ENCODE results near the gene PMF1.

The PMF1 gene

DNA sequence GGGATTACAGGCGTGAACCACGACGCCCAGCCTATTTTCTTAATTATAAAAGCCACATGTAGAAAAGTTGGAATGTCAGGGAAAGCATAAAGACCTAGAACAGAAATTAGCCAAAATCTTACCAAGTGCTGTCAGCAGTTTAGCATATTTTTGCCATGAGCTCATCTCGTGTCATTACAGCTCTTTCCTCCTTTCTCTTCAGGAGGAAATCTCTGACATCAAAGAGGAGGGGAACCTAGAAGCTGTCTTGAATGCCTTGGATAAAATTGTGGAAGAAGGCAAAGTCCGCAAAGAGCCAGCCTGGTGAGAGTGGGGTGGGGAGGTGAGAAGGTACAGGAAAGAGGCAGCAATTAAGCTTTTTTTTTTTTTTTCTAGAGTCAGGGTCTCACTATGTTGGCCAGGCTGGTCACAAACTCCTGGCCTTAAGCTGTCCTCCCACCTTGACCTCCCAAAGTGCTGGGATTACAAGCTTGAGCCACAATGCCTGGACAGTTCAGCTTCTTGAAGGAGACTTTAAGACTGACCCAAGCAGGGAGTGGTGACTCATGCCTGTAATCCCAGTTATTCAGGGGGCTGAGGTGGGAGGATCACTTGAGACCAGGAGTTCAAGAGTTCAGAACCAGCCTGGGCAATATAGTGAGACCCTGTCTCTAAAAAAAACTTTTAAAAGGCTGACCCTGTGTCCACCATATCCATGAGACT is 20.8 kb downstream of the PMF1 start:
- DNase-seq = no peak

DNA sequence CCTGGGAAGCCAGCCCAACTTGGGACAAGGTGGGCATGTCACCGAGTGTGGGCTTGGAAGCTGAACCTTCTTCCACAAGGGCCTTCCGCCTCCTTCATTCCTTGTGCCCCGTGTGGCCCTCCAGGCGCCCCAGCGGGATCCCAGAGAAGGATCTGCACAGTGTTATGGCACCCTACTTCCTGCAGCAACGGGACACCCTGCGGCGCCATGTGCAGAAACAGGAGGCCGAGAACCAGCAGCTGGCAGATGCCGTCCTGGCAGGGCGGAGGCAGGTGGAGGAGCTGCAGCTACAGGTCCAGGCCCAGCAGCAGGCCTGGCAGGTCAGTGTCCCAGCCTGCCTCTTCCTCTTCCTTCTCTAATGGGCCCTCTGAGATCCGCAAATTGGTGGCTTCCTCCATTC is 23.4 kb downstream of the PMF1 start:
- no peak for DNase-seq

DNA sequence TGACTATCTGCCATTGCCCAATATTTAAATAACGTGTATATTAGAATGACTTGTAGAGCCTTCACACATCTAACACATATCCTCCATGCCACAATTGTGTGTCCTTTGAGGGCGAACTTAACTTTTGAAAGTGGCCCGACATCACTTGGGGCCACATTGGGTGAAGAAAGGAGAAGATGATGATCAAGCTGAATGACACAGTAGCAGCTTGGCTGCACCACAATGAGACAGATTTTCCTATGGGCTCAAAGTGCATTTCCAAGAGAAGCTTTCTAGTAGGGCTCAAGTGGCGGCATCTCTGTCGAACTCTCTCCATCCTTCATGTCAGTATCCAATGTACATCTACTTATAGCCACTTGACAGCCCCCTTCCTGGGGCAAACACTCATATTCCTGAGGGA is 25.4 kb downstream of the PMF1 start:
- no peak for DNase-seq

DNA sequence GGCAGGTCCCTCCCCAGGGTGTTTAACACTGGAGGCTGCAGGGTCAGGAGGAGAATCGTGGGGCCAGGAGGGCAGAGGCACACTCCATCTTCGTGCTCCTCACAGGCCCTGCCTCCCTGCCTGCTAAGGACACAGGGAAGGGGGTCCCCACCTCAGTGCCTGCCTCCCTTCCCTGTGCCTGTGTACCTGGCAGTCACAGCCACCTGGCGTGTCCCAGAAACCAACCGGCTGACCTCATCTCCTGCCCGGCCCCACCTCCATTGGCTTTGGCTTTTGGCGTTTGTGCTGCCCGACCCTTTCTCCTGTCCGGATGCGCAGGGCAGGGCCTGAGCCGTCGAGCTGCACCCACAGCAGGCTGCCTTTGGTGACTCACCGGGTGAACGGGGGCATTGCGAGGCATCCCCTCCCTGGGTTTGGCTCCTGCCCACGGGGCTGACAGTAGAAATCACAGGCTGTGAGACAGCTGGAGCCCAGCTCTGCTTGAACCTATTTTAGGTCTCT is 28.6 kb downstream of the PMF1 start:
- peak in 9 of 56 donors; percentile 10 to 48 (median 27) for DNase-seq

DNA sequence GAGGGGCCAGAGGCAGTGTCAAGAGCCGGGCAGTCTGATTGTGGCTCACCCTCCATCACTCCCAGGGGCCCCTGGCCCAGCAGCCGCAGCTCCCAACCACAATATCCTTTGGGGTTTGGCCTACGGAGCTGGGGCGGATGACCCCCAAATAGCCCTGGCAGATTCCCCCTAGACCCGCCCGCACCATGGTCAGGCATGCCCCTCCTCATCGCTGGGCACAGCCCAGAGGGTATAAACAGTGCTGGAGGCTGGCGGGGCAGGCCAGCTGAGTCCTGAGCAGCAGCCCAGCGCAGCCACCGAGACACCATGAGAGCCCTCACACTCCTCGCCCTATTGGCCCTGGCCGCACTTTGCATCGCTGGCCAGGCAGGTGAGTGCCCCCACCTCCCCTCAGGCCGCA is 29.1 kb downstream of the PMF1 start, which contains the start of gene BGLAP:
BGLAP (plus strand) TSS at position 259 of the 400 bp plus-strand sequence; CDS start at position 307, 48 bp downstream.
- DNase-seq = no peak

DNA sequence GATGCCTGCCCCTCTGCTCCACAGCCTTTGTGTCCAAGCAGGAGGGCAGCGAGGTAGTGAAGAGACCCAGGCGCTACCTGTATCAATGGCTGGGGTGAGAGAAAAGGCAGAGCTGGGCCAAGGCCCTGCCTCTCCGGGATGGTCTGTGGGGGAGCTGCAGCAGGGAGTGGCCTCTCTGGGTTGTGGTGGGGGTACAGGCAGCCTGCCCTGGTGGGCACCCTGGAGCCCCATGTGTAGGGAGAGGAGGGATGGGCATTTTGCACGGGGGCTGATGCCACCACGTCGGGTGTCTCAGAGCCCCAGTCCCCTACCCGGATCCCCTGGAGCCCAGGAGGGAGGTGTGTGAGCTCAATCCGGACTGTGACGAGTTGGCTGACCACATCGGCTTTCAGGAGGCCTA is 29.9 kb downstream of the PMF1 start:
- peak in 6 of 56 donors; percentile 16 to 35 (median 28) for DNase-seq

DNA sequence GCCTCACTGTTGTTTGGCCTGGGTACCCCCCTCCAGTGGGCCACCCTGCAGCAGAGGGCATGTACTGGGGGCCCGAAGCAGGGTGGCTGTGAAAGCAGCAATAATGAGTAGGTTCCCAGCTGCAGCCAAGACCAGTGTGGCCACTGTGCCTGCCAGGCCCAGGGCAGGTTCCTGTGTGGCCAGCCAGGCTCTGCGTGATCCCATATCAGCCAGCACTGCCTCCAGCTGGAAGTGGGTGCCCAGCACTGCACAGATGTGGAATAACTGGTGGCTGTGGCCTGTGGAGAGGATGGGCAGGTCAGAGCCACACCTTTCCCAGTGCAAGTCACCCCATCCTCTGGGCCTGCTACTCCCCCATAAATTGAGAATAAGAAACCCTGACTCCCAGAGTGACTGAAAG is 31.3 kb downstream of the PMF1 start:
- DNase-seq = no peak

DNA sequence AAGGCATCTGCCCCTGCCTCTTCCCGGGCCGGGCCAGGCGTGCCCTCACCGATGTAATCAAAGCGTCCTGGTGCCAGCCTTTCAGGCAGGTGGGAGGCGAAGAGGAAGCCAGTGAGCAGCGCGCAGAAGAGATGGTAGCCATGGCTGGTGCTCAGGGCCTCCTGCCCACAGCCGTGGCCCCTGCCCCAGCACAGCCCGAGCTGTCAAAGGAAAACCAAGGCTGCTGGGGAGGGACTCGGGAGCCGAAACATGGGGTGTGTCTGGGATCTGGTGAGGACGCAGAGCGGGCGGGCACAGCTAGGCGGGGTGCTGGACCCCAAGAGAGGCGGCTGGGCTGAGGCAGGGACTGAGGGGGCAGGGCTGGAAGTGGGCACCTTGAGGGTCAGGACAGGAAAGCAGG is 31.9 kb downstream of the PMF1 start:
- no peak for DNase-seq

DNA sequence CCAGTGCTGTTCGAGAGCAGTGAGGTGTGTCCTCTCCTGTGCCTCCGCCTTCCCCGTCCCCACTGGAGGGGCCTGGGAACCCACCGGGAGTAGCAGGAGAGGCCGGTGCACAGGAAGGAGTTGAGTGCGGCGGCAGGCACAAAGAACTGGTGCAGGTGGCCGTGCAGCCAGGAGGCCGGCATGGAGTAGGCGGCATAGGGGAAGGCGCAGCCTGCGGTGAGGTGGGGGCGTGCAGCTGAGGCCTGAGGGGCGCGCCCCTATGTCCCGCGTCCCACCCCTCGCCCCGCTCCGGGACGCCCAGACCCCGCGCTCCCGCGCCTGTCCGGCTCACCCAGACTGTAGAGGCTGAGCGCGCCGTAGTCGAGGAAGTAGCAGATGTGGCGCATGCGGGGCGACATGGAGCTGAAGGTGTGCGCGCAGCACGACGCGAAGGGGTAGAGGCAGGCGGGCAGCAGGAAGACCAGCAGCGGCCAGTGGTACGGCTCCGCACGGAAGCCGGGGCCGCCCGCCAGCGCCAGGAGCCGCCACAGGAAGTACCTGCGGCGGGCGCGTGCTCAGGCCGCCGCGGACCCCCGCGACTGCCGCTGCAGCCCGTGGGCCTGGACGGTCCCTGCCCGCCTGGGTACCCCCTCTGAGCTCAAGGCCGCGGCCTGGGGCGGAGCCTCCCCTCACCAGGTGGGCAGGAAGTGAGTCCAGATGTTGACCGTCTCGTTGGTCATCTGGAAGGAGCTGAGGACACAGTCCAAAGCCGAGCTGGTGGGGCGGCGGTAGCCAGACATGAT is 32.8 kb downstream of the PMF1 start:
- DNase-seq = peak in 2 of 56 donors; percentile 13 to 15

DNA sequence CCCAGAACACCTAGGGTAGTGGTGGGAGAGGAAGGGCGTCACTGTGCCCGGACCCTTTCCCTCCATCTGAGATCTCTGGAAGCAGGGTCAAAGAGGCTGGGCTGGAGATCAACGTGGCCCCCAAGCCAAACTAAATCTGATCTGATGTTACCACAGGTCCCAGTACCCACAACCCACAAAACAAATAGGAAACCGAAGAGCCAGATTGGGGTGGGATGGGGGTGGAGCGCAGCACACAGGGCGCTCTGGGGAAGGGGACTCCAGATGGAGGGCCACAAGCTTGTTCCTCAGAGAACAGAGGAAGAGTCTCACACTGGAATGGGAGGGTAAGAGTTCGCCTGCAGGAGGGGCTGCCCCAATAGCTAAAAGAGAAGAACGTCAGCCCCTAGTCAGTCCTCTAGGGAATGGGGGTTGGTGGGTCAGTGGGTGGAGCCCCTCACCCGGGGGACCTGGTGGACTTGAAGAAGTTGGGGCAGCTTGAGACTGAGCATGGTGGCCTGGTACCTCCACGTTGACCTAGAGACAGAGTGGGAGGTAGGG is 33.5 kb downstream of the PMF1 start:
- DNase-seq = no peak

DNA sequence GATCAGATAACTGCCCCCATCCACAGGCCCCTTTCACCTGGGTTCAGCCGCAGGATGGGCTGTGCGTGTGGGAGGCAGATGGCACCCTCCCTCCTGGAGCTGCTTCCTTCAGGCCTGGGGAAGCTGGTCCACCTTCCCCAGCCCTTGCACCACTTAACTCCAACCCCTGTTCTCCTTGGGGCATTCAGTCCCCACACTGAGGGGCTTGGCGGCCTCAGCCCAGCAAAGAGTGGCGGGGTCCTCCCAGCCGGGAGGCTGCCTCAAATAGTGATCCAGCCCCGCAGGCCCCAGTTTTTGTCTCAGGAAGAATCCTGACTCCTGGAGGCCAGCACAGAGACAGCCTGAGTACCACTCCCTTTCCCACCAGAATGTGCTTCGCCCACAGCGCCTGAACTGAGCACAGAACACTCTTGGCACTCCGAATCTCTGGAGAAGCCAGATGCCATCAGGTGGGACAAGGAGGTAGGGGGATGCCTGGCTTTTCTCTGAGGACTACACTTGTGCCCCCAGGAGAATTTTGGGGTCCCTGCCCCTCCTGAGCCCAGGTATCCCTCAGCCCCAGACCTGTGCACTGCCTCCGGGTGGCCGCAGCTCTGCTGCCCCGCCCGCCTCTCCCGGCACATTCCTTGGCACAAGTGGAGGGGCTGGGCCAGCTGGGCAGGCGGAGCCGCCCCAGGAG is 34.1 kb downstream of the PMF1 start:
- peak in 13 of 56 donors; percentile 27 to 61 (median 39) for DNase-seq

DNA sequence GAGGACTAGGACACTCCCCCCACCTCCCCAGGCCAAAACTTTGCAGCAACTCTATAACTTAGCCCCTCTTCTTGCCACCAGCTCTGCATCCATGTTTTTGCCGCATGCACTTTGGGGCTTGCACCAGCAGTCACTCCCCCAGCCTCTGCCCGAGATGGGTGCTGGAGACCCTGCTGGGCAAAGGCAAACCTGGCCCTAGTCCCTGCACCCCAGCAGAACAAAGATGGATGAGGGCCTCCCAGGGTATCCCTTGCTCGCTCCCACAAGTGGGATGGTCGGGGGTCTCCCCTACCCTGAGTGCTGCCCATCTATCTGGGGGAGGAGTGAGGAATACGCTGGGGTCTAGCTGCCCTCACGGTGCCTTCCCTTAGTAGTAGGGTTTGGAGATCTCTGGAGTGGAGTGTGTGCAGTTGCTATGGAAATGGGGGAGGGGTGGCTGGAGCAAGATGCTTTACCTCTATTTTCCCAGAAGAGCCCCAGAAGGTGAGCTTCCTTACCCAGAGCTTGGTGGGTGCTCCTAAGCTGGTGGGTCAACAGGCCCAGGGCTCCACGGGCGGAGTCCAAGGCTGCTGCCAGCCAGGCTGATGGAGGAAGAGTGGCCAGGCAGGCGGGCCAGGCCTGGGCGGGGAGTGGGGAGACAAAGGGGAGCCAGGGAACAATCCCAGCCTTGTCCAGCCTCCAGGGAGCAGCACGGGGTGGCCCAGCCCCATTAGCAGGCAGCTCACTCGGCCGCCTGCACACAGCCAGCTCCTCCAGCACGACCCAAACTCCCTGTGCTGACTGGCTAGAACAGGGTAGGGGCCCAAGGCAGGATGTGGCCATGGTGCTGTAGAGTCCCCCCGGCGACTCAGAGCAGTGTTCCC is 34.9 kb downstream of the PMF1 start, which contains the start of gene PAQR6:
PAQR6 (minus strand) TSS at position 597 of the 863 bp plus-strand sequence. CDS start 1,325 bp downstream, outside the sequence.
- peak; percentile 52 to 97 (median 91) for DNase-seq

DNA sequence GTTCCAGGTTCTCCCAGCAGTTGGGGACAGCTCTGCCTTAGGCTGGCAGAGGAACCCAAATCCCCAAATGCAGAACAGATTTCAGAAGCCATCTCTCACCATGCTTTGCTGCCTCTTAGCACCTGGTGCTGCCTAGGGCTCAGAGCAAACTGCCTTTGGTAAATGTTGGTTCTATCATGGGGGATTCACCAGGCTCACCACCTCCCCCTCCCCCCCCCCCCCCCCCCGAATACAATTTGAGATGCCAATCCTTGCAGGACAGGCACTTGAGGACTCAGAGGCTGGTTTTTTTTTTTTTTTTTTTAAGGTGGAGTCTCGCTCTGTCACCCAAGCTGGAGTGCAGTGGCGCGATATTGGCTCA is 35.5 kb downstream of the PMF1 start:
- no peak for DNase-seq

DNA sequence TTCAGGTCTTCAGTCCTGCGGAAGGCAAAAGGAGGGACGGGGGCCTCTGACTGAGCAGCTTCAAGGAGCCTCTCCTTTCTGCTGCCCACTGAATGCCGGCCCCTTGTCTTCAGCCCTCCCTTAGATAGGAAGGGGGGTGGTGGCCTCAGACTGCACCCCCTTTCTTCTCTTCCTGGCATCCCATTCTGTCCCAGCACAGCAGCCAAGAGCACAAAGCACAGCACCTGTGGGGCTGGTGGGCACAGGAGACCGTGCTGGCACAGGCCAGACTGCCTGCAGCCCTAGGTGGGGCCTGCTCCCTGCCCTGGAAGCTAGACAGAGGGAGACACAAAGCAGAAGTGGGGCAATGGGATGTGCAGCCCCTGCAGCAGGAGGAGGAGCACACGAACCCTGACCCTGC is 36.8 kb downstream of the PMF1 start:
- DNase-seq = no peak

DNA sequence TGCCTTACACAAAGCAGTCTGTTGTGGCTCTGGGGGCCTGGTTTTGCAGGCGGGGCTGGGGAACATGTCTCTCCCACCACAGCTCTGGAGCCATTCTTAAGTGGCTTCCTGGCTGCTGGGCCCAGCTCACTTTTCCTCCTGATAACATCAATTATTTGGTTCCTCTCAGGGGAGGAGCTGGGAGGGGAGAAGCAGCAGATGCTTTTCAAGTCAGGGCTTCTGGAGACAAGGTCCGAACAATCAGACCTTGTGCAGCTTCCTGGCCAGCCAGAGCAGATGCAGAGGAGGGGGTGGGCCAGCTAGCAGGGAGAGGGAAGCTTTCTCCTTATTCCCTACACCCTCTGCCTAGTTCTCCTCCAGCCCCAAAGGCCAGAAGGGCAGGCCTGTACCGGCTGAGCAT is 38.7 kb downstream of the PMF1 start:
- DNase-seq = peak in 6 of 56 donors; percentile 23 to 43 (median 36)

DNA sequence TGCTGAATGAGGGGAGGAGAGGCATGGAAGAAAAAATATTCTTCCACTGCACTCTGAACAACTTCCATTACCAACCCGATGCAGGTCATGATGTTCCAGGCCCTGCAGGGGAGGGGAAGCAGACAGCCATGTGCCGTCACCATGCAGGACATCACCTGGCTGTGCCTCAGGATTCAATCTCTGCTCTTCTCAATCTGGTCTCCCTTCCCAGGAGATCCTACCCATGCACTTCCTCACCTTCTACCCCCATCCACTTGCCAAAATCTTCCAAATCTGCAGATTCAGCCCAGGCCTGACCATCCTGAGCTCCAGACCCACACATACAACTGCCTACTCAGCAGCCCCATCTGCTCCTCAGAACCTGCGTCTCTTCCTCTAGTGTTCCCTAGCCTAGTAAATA is 40.8 kb downstream of the PMF1 start:
- no peak for DNase-seq

DNA sequence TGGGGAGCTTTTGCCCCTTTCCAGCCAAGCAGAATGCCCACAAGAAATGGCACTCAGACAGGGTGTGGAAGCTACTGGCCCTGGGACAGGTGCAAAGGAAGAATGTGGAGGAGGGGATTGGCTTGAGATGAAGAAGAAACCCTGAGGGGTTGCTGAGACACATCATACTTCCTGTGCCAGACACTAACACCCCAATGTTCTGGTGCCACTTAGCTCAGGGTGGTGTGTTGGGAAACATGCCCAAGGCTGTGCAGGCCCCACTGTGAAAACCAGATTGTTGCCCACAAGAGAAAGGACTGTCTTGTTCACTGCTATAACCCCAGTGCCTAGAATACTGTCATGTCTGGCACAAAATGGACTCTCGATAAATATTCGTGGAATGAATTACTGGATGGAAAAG is 44.9 kb downstream of the PMF1 start:
- DNase-seq = peak in 1 of 56 donors; percentile 7

DNA sequence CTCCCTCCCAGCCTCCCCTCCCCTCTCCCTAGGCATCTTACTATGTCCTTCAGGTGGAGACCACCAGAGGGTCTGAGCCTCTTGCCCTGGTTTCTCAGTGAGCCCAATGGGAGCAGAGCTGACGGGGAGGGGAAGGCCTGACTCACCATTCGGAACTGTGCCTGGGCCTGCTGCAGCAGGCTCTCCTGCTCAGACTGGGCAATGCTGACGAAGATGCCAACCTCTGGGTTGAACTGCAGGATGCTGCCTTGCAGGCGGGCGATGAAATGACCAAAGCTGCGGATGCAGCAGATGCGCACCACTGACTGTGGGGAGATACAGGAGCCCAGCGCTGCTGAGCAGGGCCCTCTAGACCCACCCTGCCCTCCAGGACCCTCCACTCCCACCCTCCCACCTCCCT is 46.1 kb downstream of the PMF1 start:
- DNase-seq = no peak

DNA sequence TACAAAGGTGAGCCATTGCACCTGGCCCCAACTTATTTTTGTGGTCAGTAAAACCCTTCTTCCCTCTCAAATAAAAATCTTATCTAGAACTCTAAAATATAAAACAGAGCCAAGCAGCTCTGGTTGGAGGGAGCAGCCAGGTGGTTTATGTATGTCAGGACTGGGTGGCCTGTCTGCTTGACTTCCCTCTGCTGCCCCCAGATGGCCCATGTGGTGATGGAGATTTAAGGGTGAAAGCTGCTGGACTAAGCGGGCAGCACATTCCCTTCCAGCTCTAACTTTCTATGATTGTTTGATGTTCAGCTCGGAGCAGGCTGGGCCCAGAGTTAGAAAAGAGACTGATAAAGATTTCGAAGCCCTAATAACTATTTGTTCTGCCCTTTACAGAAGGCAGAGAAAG is 47.0 kb downstream of the PMF1 start:
- peak in 27 of 56 donors; percentile 19 to 71 (median 39) for DNase-seq

DNA sequence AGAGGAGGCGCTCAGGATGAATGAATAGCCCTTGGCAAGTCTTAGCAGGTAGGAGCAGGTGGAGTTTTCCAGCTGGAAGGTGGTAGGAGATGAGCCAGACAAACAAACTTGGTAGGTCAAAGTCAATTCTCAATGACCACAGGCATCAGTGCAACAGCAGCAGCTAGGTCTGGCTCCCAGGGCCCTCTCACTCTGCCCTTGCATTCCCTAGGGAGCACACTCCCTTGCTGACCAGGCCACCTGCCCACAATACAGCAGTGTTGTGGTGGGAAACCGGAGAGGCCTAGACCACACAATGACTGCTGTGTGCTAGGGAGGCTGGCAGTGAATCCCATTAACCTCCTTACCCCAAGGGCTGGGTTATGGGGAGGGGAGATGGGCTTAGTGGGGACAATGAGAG is 48.1 kb downstream of the PMF1 start:
- peak in 24 of 56 donors; percentile 30 to 74 (median 52) for DNase-seq

All from nucleus accumbens (tissue), 56 donors.